Measurements from ENCODE around the gene TAS2R4.

TAS2R4 gene

GRCh38 chr7:141739250-141739649 is 37.2 kb upstream of the TAS2R4 start:
- no peak for TF ChIP-seq TCF12 (IDR thresholded peaks at IDR 0.05; ENCODE audit: low read depth)
- TF ChIP-seq EP300 (IDR thresholded peaks at IDR 0.05; ENCODE audit: borderline replicate concordance): no peak
- no peak for TF ChIP-seq FOXM1 (IDR thresholded peaks at IDR 0.05; ENCODE audit: borderline replicate concordance, low read depth)
- TF ChIP-seq CREB1 (IDR thresholded peaks at IDR 0.05; ENCODE audit: low read depth): no peak
- TF ChIP-seq YY1 (IDR thresholded peaks at IDR 0.05; ENCODE audit: low read depth): no peak
- no peak for TF ChIP-seq MAX (IDR thresholded peaks at IDR 0.05)
- TF ChIP-seq USF1 (IDR thresholded peaks at IDR 0.05): no peak
- no peak for TF ChIP-seq NFIC (IDR thresholded peaks at IDR 0.05)
- no peak for TF ChIP-seq EGR1 (IDR thresholded peaks at IDR 0.05)
- TF ChIP-seq REST (IDR thresholded peaks at IDR 0.05; ENCODE audit: low read depth): no peak
- no peak for TF ChIP-seq TAF1 (IDR thresholded peaks at IDR 0.05; ENCODE audit: low read depth)
- no peak for TF ChIP-seq RAD21 (IDR thresholded peaks at IDR 0.05; ENCODE audit: low read depth)
- TF ChIP-seq ZBTB7A (IDR thresholded peaks at IDR 0.05; ENCODE audit: low read depth): no peak
- TF ChIP-seq CEBPB (IDR thresholded peaks at IDR 0.05): no peak
- TF ChIP-seq TEAD4 (IDR thresholded peaks at IDR 0.05): no peak

GRCh38 chr7:141742229-141742628 is 34.2 kb upstream of the TAS2R4 start:
- TF ChIP-seq CREB1 (IDR thresholded peaks at IDR 0.05; ENCODE audit: low read depth) (no peak), TAF1 (IDR thresholded peaks at IDR 0.05; ENCODE audit: low read depth) (no peak), RAD21 (IDR thresholded peaks at IDR 0.05; ENCODE audit: low read depth) (no peak), TEAD4 (IDR thresholded peaks at IDR 0.05) (no peak), REST (IDR thresholded peaks at IDR 0.05; ENCODE audit: low read depth) (no peak), FOXM1 (IDR thresholded peaks at IDR 0.05; ENCODE audit: borderline replicate concordance, low read depth) (no peak), YY1 (IDR thresholded peaks at IDR 0.05; ENCODE audit: low read depth) (no peak), NFIC (IDR thresholded peaks at IDR 0.05) (no peak), EGR1 (IDR thresholded peaks at IDR 0.05) (no peak), EP300 (IDR thresholded peaks at IDR 0.05; ENCODE audit: borderline replicate concordance) (no peak), USF1 (IDR thresholded peaks at IDR 0.05) (no peak), CEBPB (IDR thresholded peaks at IDR 0.05) (no peak), MAX (IDR thresholded peaks at IDR 0.05) (no peak), ZBTB7A (IDR thresholded peaks at IDR 0.05; ENCODE audit: low read depth) (no peak), TCF12 (IDR thresholded peaks at IDR 0.05; ENCODE audit: low read depth) (no peak)

GRCh38 chr7:141744131-141744530 is 32.3 kb upstream of the TAS2R4 start:
- TF ChIP-seq ZBTB7A (IDR thresholded peaks at IDR 0.05; ENCODE audit: low read depth) (no peak), REST (IDR thresholded peaks at IDR 0.05; ENCODE audit: low read depth) (no peak), EP300 (IDR thresholded peaks at IDR 0.05; ENCODE audit: borderline replicate concordance) (no peak), YY1 (IDR thresholded peaks at IDR 0.05; ENCODE audit: low read depth) (no peak), TAF1 (IDR thresholded peaks at IDR 0.05; ENCODE audit: low read depth) (no peak), NFIC (IDR thresholded peaks at IDR 0.05) (no peak), MAX (IDR thresholded peaks at IDR 0.05) (no peak), TEAD4 (IDR thresholded peaks at IDR 0.05) (no peak), CREB1 (IDR thresholded peaks at IDR 0.05; ENCODE audit: low read depth) (no peak), CEBPB (IDR thresholded peaks at IDR 0.05) (no peak)

GRCh38 chr7:141748396-141748795 is 28.1 kb upstream of the TAS2R4 start:
- no peak for TF ChIP-seq EGR1 (IDR thresholded peaks at IDR 0.05)
- no peak for TF ChIP-seq RAD21 (IDR thresholded peaks at IDR 0.05; ENCODE audit: low read depth)
- no peak for TF ChIP-seq ZBTB7A (IDR thresholded peaks at IDR 0.05; ENCODE audit: low read depth)
- TF ChIP-seq MAX (IDR thresholded peaks at IDR 0.05): no peak
- no peak for TF ChIP-seq CREB1 (IDR thresholded peaks at IDR 0.05; ENCODE audit: low read depth)
- TF ChIP-seq TEAD4 (IDR thresholded peaks at IDR 0.05): no peak
- TF ChIP-seq YY1 (IDR thresholded peaks at IDR 0.05; ENCODE audit: low read depth): no peak
- TF ChIP-seq EP300 (IDR thresholded peaks at IDR 0.05; ENCODE audit: borderline replicate concordance): no peak
- TF ChIP-seq REST (IDR thresholded peaks at IDR 0.05; ENCODE audit: low read depth): no peak
- no peak for TF ChIP-seq TCF12 (IDR thresholded peaks at IDR 0.05; ENCODE audit: low read depth)
- TF ChIP-seq USF1 (IDR thresholded peaks at IDR 0.05): no peak
- TF ChIP-seq NFIC (IDR thresholded peaks at IDR 0.05): no peak
- no peak for TF ChIP-seq FOXM1 (IDR thresholded peaks at IDR 0.05; ENCODE audit: borderline replicate concordance, low read depth)
- no peak for TF ChIP-seq TAF1 (IDR thresholded peaks at IDR 0.05; ENCODE audit: low read depth)
- no peak for TF ChIP-seq CEBPB (IDR thresholded peaks at IDR 0.05)

All from Ishikawa (cell line).